Psoas muscle (tissue), 8 donors: ENCODE results near the gene TAMALIN. TPM values are rescaled to one million over a fixed set of nuclear protein-coding genes. Genes with fewer than 3 reads are reported as not detected.

Source experiments
- ATAC-seq, 4 donors: fragments of 200-7000 bp; cut with Tn5 transposase; one replicate each; pipeline ENCODE4 v1.9.1; 2020; ENCODE audit warnings: moderate library complexity in 3 of 4, mild to moderate bottlenecking in 2 of 4
- DNase-seq, 2 donors: peaks; one replicate each; pipeline ENCODE4 v3.0.0-alpha.2; 2020
- H3K27ac ChIP-seq: fragments of 200-600 bp; one replicate; pipeline ENCODE4 v1.8.0; 2022
- H3K27me3 ChIP-seq, 3 donors: fragments of 200-600 bp in 1 of 3; one replicate each; pipeline versions ENCODE4 v1.6.1 to v1.8.0; 2013 to 2022; ENCODE audit warnings: low read length in 2 of 3, mild to moderate bottlenecking in 2 of 3, moderate library complexity in 1 of 3; ENCODE audit not compliant: insufficient read depth in 3 of 3
- H3K36me3 ChIP-seq, 2 donors: fragments of 200-600 bp in 1 of 2; one replicate each; pipeline versions ENCODE4 v1.6.1 to v1.8.0; 2013 to 2022; ENCODE audit warnings: low read depth in 1 of 2, mild to moderate bottlenecking in 1 of 2, moderate library complexity in 1 of 2; ENCODE audit not compliant: insufficient read depth in 1 of 2
- H3K4me1 ChIP-seq: fragments of 200-600 bp; one replicate; pipeline ENCODE4 v1.8.0; 2022
- H3K4me3 ChIP-seq: fragments of 200-600 bp; one replicate; pipeline ENCODE4 v1.8.0; 2022; ENCODE audit warnings: mild to moderate bottlenecking
- H3K9me3 ChIP-seq: fragments of 200-600 bp; one replicate; pipeline ENCODE4 v1.8.0; 2022
- CTCF ChIP-seq: fragments of 200-600 bp; IDR thresholded peaks from one replicate; pipeline ENCODE4 v1.8.0; 2022; ENCODE audit warnings: antibody characterized with exemption
- WGBS, 3 donors: extraction: QIAGEN DNeasy Blood & Tissue Kit; methylation state at CpG; one replicate each; pipeline versions ENCODE4 v1.1.6 to v1.1.7; 2013; 5-methylcytosine and 5-hydroxymethylcytosine counted together
- intact Hi-C, 2 donors: fragments of 100-400 bp; cut with DNase I; formaldehyde crosslinking; loops; one replicate each; pipeline versions ENCODE4 v1.11.0 to v1.14.2; 2022
- polyA plus RNA-seq, 3 donors: library from polyadenylated mRNA; stranded (reverse); fragments of 200-250 nt; gene quantifications; one replicate each; pipeline ENCODE4 v1.2.3, GENCODE V29; 2013
- total RNA-seq, 4 donors: library from RNA; stranded (reverse); fragmentation: NEBNext Ultra II Directional in 2 of 4; extraction: Animal tissue kit (Norgen Biotek cat#: 25700) in 2 of 4; gene quantifications; one replicate each; pipeline versions ENCODE4 v1.2.1 to v1.2.4, GENCODE V29; 2021 to 2023
- donor health status: healthy with polysubstance abuse.
- donor health status: DM: no; HTN: no; CAD: no; lungs with moderate emphysema.
- donor health status: Bipolar disorder and iron deficiency.
- donor health status: healthy.
- donor health status: DM: yes; HTN: yes; CAD: no.
- donor health status: DM: no; HTN: no; CAD: no.
- donor health status: DM: no; HTN: no; CAD: no.
- donor health status: DM: yes; HTN: yes; CAD: no.

Gene TAMALIN
- total and polyA plus RNA-seq, 7 donors = 5.5 to 12.8 (median 9.6) TPM

- Histone ChIP-seq H3K4me3 (no peak overlapping the region), H3K9me3 (no peaks in the 10 kb centered on the region), H3K36me3 (peaks cover 0 to 79% of the 10 kb centered on the region in 2 donors), H3K27me3 (no peaks in the 10 kb centered on the region), H3K4me1 (no peaks in the 10 kb centered on the region), H3K27ac (no peak overlapping the region)
- ATAC-seq (no peak), DNase-seq (no peak)
- TF ChIP-seq CTCF = no peak
- WGBS, 3 donors = 93 to 100% (median 95%) methylated on average over 17 of the region's 17 CpGs
- intact Hi-C loops = no loop called here
Measured at GRCh38 chr12:51994539-51994820, 12.3 kb upstream of the TAMALIN start.

- intact Hi-C loops = no loop called here
- 66 to 80% (median 71%) methylated on average over 4 of the region's 4 CpGs for WGBS, 3 donors
- no peak for ATAC-seq
Measured at GRCh38 chr12:51994959-51995358, 11.8 kb upstream of the TAMALIN start.

GRCh38 chr12:51997136-51997535 is 9.6 kb upstream of the TAMALIN start:
- no peaks in the 10 kb centered on the region for H3K27me3 ChIP-seq
- TF ChIP-seq CTCF = no peak
- H3K4me1 ChIP-seq = no peaks in the 10 kb centered on the region

More at GRCh38 chr12:51994959-51995358, 11.8 kb upstream of the TAMALIN start:
- no peaks in the 10 kb centered on the region for H3K9me3 ChIP-seq
- peaks cover 0 to 77% of the 10 kb centered on the region in 2 donors for H3K36me3 ChIP-seq
- H3K27me3 ChIP-seq = no peaks in the 10 kb centered on the region
- no peaks in the 10 kb centered on the region for H3K4me1 ChIP-seq
- no peak for TF ChIP-seq CTCF
- H3K27ac ChIP-seq = no peak overlapping the region
- no peak for DNase-seq
- H3K4me3 ChIP-seq = no peak overlapping the region

GRCh38 chr12:52003016-52003550 is 3.7 kb upstream of the TAMALIN start:
- ATAC-seq (no peak), DNase-seq (peak in 1 of 2 donors; percentile 28)
- peaks cover 0 to 24% (median 8%) of the 10 kb centered on the region in 3 donors for H3K27me3 ChIP-seq
- no peak for TF ChIP-seq CTCF
- no peaks in the 10 kb centered on the region for H3K9me3 ChIP-seq
- peaks cover 0 to under 1% of the 10 kb centered on the region in 2 donors for H3K36me3 ChIP-seq
- H3K27ac ChIP-seq = no peak overlapping the region
- 72 to 83% (median 78%) methylated on average over 8 of the region's 8 CpGs for WGBS, 3 donors
- H3K4me1 ChIP-seq = no peaks in the 10 kb centered on the region
- H3K4me3 ChIP-seq = no peak overlapping the region
- intact Hi-C loops = loop anchor here (5.0 kb wide), 2 partner anchors 79 to 119 kb away; no protein-coding TSS in a partner anchor

More at GRCh38 chr12:51997136-51997535, 9.6 kb upstream of the TAMALIN start:
- intact Hi-C loops = no loop called here
- ATAC-seq (no peak), DNase-seq (no peak)
- peaks cover 0 to 55% of the 10 kb centered on the region in 2 donors for H3K36me3 ChIP-seq
- no peaks in the 10 kb centered on the region for H3K9me3 ChIP-seq
- H3K4me3 ChIP-seq = no peak overlapping the region
- no peak overlapping the region for H3K27ac ChIP-seq
- WGBS, 3 donors = 80 to 91% (median 80%) methylated on average over 5 of the region's 5 CpGs

GRCh38 chr12:52003591-52003990 is 3.2 kb upstream of the TAMALIN start:
- no peak for ATAC-seq

More at GRCh38 chr12:52003591-52003990, 3.2 kb upstream of the TAMALIN start:
- TF ChIP-seq CTCF = no peak
- WGBS, 3 donors = 77 to 79% (median 77%) methylated on average over 6 of the region's 6 CpGs
- Histone ChIP-seq H3K27me3 (peaks cover 0 to 24% (median 8%) of the 10 kb centered on the region in 3 donors), H3K27ac (no peak overlapping the region), H3K36me3 (no peaks in the 10 kb centered on the region), H3K4me1 (peaks cover 2% of the 10 kb centered on the region), H3K9me3 (no peaks in the 10 kb centered on the region), H3K4me3 (no peak overlapping the region)
- no peak for DNase-seq
- intact Hi-C loops = loop anchor here (5.0 kb wide), 2 partner anchors 79 to 119 kb away; no protein-coding TSS in a partner anchor
